ENCODE results near the gene TUT4.

The TUT4 gene

DNA sequence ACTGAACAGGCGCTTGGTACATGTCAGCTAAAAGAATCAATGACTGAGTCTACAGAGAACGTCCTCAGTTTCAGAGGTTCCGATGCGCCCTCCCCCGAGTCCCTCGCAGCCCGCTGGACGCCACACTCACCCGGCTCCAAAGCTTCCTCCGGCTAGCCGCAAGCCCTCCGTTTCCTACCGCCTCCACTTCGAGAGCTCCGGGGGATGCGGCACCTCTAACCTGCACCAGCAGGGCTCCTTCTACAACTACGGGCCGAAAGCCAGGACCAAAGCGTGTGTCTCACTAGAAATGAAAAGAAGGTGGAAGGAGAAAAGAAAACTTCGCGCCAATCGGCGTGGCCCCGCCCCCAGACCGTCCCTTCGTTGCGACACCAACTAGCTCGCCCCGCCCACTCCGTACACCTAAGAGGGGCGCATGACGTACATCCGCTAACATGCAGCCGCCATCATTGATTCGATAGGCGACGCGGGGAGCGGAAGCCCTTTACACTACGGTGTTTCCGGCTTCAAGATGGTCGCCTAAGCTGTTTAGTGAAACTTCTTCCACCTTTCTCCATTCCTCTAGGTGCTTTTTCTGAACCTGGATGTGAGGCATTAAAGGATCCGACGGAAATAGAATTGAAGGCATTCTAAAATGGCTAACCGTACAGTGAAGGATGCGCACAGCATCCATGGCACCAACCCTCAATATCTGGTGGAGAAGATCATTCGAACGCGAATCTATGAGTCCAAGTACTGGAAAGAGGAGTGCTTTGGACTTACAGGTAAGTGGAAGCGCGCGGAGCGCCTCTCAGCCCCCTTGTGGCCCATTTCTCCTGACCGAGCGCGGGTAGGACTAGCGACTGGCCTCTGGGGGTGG, 148.5 kb downstream of the TUT4 start, which contains the start of the genes ORC1 and PRPF38A:
Gene ORC1, minus strand, starts transcription at position 308 of the 859 bp plus-strand sequence. CDS start 2,200 bp downstream, outside the sequence.
Gene PRPF38A, plus strand, starts transcription at position 487 of the 859 bp plus-strand sequence. Its CDS starts 148 bp downstream, at position 635.
- DNase-seq (ENCODE audit: low spot score) = peak; percentile 98

DNA sequence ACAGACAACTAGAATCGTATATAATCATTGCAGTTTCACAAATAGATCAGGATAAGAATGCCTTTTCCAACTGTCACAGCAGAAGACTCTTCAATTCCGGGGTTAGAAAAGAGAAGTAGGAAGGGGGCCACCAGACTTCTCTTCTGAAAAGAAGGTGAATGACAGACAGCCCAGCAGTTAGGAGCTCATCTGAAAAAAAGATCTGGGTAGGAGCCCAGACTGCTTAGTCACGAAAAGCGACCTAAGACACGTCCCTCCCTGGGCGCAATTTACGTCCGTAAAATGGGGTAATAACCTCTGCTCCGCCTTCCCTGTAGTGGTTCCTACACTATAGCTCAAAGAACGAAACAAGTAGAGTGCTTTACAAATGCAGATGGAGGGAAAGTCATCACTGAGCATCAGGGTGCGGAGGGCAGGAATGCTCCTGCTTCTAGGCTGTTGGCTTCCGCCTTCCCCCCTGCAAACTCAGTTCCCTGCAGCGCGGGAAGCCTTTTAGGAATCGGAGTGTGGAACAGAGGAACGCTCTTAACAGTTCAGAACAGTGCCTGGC, 149.3 kb downstream of the TUT4 start:
- DNase-seq (ENCODE audit: low spot score) = peak; percentile 73

DNA sequence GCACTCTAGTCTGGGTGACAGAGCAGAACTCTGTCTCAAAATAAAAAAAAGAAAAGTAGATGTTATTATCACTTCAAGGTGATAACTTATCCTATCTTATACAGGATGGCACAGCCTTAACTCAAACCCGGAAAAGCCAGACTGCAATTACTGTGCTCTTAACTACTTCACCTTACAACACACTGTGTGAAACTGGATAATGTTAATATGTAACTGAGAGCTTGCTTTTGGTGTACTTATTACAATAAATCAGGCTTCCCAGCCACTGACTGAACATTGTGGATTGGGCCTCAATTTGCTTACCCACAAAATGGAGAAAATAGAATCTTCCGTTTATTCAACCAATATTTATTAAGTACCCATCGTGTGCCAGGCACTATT, 150.0 kb downstream of the TUT4 start:
- no peak for DNase-seq (ENCODE audit: low spot score)

DNA sequence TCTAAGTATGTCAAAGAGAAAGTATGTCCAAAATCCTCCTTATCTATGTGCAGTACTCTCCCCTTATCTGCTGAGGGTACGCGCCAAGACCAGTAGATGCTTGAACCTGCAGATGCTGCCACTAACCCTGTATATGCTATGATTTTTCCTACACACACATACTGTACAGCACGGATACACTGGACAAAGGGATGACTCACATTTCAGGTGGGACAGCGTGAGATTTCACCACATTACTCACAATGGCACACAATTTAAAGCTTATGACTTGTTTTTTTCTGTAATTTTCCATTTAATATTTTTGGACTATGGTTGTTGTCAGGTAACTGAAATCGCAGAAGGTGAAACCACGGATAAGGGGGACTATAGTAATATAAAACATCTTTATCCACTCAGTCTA, 152.8 kb downstream of the TUT4 start:
- DNase-seq (ENCODE audit: low spot score) = no peak

DNA sequence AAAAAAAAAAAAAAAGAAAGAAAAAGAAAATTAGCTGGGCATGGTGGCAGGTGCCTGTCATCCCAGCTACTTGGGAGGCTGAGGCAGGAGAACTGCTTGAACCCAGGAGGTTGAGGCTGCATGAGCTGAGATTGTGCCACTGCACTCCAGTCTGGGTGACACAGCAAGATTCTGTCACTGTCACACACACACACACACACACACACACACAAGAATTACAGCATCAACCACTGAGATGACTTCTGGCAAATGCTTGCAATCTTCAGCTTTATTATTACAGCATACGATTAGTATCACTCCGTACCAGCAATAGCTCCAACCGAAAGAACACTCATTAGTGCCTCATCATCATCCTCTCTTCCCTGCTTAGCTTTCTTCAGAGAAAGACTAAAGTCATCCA, 153.3 kb downstream of the TUT4 start:
- no peak for DNase-seq (ENCODE audit: low spot score)

DNA sequence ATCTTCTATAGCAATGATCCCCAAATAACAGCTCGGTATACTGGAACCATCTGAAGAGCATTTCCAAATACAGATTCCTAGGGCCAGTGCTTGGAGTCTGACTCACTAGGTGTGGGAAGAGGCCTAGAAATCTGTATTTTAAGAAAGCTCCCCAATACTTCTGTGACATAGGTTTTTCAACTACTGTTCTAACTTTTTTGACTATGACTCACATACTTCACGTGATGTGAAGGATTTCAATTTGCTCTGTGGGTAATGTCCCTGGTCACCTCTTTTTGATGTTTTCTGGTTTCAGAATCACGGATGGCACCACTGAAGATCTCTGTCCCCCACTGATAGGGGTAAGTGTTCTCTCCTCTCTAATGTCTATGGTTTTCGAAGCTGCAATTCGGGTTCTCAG, 159.7 kb downstream of the TUT4 start:
- DNase-seq (ENCODE audit: low spot score) = no peak

DNA sequence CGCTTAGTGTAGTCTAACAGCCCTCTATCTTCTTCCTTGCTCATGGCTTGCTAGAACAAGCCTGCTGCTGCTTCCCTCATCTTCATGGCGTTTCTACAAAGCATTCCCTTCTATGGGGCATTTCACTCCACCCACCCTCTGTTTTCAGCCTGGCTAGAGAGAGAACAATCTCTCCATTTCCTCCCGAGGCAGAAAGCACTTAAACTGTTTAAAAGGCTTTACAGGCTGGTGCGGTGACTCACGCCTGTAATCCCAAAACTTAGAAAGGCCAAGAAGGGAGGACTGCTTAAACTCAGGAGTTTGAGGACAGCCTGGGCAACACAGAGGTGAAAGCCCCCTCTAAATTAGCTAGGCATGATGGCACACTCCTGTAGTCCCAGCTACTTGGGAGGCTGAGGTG, 166.4 kb downstream of the TUT4 start:
- no peak for DNase-seq (ENCODE audit: low spot score)

DNA sequence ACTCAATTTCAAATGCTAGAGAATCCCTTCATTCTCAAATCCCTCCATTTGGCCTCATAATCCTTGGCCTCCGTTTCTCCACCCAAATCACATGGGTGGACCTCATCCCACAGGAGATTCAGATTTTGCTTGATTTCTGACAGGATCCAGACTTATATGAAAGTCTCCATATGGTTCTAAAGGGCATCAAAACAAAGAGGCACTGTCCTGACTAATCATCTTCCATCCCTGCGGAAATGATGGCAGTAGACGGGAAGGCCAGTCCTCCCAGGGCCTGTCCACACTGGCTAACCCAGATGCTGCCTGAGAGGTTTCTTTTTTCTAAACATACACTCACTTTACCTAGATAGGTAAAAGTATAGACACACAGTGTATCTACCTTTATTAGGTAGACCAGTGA, 167.5 kb downstream of the TUT4 start:
- no peak for DNase-seq (ENCODE audit: low spot score)

All from iPS-NIHi11 (cell line).